NOMO-1 (cell line): ENCODE data around the gene PTPRD.

Experiments used
- DNase-seq, 2 experiments: peaks; one replicate each; lab custom pipeline; 2025; ENCODE audit not compliant: unreplicated experiment in 2 of 2; lab: John Stamatoyannopoulos, UW

Gene PTPRD

DNA sequence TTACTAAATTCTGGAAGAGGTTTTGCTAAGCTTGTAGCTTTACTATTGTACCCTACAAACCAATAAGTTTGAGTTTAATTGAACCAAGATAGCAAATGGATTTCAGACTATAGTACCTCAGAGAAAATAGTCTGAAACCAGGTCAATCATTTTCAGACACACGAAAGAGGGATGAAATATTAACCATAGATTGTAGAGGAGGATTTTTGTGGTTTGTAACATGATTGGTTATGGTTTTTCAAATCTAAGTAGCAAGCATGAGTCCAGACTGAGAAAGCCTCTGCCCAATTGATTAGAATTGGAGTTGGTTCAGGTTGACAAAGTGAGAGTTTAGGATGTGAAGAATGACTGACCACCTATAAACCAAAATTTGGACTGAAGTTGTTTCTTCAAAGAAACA is 2250.6 kb downstream of the PTPRD start:
- no peak for DNase-seq

DNA sequence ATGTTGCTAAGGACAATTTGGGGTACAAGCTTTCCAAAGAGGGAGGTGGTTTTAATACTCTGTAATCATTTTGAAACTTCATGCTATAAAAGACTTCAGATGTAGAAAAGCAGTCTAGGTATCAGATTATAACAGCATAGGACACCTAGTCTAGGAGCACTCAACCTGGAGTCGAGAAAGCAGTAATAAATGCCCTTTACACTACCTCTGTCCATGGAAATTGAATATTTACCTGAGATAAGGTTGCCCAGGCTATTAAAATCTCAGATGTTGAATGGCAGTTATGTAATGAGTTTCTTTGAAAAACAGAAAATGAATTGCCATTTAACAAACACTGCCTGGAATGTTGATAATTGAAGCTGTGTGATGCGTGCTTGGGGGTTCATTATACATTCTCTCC is 2251.4 kb downstream of the PTPRD start:
- DNase-seq = no peak

DNA sequence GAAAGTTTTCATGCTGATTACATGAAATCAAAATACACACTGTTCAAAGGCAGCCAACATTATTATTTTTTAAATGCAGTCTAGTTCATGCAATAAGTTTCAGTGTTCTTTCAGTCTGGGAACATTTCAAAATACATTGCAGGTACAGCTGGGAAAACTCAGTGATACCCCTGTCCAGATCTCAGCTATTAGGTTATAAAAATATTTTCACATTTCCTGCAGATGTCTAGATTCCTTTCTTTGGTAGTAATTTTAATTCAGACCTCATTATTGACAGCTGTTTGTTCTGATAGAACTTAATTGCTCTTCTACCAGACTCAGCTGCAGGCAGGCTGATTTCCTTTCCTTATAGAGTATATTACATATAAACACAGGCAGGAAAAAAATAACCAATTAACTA is 2256.4 kb downstream of the PTPRD start:
- no peak for DNase-seq

DNA sequence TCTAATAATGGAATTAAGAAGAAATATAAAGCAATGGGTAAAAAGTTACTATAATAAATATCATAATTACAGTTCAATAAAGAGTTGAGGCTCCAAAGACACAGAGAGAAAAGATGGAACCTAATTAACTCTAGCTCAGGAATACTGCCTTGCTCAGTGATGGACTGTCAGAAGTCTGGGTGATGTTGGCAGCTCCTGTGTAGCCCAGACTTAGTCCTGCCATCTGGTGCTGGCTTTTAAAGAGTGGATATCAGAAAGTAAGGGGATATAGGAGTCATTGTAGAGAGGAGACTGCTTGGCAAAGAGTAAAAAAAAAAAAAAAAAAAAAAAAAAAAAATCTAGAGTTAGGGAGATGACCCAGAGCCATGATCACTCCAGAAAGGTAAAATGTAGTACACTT is 2261.4 kb downstream of the PTPRD start:
- DNase-seq = no peak

DNA sequence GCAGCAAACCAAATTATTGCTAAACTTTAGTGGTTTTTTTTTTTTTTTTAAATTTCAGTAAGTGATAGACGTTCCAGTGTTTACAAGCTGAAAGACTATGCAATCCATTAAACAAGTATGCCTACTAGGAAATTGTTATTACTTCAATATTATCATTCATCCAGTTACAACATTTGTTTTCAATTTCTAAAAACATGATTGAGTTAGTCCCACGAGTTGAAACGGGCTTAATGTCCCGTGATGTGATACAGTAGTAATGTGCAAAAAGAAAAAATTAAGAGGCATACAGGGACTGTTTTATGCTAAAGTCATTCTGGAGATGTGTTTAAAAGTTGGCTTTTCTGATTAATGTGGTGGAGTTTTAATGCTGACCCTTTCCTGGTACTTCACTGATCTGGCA is 2262.9 kb downstream of the PTPRD start:
- no peak for DNase-seq

DNA sequence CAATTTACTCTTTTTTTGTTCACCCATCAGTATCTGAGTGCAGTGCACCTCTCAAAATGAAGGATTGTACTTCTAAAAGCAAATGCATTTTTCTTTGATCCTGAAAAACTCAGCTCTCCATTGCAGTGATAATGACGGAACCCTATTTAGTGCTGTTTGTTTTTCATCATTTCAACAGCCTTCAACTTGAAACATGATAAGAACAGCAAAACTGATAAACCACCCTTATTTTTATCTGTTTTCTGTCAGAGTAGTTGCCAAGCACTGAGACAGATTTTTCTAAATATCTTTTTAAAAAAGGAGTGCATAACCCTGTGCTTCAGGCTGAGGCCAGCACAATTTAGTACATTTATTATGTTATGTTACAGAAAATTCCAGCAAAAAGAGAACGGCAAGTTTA is 2263.4 kb downstream of the PTPRD start:
- no peak for DNase-seq

GRCh38 chr9:8348756-8349155 is 2264.0 kb downstream of the PTPRD start:
- no peak for DNase-seq

GRCh38 chr9:8346296-8346695 is 2266.5 kb downstream of the PTPRD start:
- DNase-seq = no peak

GRCh38 chr9:8338767-8339510 is 2273.9 kb downstream of the PTPRD start:
- DNase-seq = no peak

- DNase-seq = no peak
Measured at GRCh38 chr9:8337834-8338766, 2274.7 kb downstream of the PTPRD start.

GRCh38 chr9:8332871-8333270 is 2279.9 kb downstream of the PTPRD start:
- no peak for DNase-seq

GRCh38 chr9:8332331-8332650 is 2280.5 kb downstream of the PTPRD start:
- DNase-seq = no peak

DNA sequence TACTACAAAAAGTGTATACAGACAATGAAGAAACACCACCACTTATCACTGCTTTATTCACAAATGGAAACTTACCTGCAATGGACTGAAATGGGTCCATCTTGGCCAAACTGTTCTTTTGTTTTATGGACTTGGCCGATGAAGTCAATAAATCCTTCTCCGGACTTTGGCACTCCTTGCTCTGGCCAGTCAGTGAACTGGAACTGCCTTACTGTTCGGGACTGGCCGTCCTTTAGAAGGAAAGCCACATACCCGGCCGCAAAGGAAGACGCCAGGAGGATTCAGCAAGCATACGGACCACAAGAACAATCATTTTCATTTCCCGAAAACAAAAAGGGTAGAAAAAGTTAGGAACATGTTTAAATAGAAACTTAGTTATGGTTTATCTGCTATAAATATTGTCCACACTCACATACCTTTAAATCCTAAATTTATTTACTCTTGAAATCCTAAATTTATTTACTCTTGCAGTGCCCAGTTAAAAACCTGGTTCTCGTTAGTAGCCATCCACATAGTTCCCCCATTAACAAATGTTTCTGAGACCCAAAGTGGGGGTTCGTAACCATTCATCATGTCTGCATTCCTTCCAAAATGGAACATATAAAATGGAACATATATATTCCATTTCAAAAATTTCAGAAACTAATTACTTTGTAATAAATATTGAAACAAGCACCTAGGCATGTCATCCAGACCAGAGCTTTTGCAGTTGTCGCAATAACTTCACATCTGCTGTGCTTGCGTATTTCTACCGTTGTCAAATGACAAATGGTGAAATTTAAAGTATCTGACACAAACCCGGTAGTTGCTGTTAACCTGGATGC is 2281.1 kb downstream of the PTPRD start:
- no peak for DNase-seq

GRCh38 chr9:8329561-8330283 is 2283.1 kb downstream of the PTPRD start:
- DNase-seq = no peak

DNA sequence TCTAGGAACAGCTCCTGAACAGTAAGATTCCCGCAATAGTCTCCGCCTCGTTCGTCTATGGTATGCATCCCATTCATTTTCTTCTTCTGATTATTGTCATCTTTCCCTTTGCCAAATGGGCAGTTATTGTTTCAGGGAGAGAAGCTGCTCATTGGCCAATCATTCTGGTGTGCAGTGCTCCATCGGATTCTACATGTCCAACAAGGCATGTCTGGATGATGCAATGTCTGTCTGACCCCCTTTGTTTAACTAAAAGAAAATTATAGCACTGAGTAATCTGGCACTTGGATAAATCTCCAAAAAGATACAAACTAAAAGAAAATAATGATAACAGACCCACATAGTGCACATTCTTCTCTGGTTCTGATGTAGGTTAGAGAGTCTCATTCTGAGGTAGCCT is 2297.6 kb downstream of the PTPRD start:
- DNase-seq = no peak

DNA sequence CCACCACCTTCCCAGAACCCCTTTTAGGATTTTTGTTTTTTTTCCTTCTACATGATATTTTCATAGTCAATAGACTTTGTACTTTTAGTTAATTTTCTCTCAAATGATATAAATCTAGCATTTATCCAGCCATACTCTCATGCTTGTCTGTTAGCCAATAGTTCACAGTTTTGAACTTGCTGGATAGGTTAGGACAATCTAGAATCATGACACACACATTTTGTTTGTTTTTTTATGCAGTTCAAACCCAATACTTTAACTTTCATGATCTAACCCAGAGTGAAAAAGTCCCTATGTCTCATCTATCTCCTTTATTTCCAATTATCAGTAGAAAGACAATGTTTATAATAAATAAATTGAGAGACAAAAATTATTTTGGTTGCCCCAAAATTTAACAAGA is 2303.5 kb downstream of the PTPRD start:
- DNase-seq = no peak

DNA sequence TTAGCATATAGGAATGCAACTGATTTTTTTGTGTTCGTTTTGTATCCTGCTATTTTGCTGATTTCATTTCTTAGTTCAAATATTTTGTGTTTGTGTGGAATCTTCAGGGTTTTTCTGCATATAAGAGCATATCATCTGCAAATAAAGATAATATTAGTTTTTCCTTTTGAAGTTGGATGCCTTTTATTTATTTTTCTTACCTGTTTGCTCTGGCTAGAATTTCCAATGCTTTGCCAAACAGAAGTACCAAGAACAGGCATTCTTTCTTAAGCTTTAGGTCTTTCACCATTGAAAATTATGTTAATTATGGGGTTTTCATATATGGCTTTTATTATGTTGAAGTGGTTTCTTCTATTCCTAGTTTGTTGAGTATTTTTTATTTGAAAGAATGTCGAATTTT is 2308.1 kb downstream of the PTPRD start:
- no peak for DNase-seq

DNA sequence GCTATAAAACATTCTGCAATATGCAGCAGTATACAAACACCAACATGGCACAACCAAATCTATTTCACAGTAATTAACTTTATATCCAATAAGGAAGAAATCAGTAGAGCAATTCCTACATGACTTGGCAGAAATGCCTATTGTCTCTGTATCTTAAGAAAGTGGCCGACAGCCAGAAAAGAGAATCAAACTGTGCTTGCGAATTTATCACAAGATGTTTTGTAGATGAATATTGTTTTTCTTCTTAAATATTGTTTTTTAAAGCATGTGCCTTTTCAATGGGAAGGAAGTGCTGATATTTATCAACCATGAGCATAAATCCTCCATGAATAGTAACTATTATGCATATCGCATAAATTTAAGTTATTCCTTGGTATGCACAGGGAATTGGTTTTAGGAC is 2311.5 kb downstream of the PTPRD start:
- no peak for DNase-seq

- DNase-seq = no peak
Measured at GRCh38 chr9:8297047-8297446, 2315.8 kb downstream of the PTPRD start.

DNA sequence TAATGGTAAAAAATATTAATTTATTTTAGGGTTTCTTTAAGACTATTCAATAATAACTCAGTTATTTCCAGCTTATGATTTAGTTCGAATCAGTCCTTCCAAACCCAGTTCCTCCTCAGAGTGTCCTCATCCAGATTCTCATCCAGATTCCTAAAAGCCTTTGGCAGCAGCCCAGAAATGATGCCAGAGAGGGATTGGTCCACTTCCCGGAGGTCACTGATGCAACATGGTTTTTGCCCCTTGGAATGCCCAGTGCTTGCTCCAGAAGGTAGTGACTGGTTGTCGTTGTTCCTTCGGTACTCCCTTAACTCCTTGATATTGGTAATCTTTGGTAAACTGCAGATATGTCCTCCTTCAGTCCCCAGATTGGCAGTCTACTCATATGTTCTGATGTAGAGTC is 2320.1 kb downstream of the PTPRD start:
- no peak for DNase-seq

- DNase-seq = no peak
Measured at GRCh38 chr9:8289681-8290080, 2323.1 kb downstream of the PTPRD start.
